GM13977 (cell line): ENCODE results near the gene AS3MT.
"Not testable (repeated sequence)": the region's sequence is repeated elsewhere in the genome, so short reads cannot be mapped to it uniquely, and the experiment has no call there.

Experiments
- DNase-seq: peaks from one replicate; pipeline ENCODE4 v3.0.0; 2012; ENCODE audit warnings: low spot score
- in situ Hi-C: fragments of 300-500 bp; cut with MboI; formaldehyde crosslinking; loops from one replicate; pipeline ENCODE4 v1.12.0; 2022; ENCODE audit warnings: low sequenced_read_pairs, low pct_unique_long_range_greater_than_20kb, mixed read lengths, inconsistent platforms; ENCODE audit not compliant: unreplicated experiment
- TF ChIP-seq, protein P1 (sequence below): IDR thresholded peaks from 2 replicates; pipeline ENCODE4 v1.5.1; 2012; ENCODE audit warnings: mild to moderate bottlenecking, control low read depth; ENCODE audit not compliant: insufficient read depth; ENCODE audit errors: extremely low read depth, missing control alignments

Gene AS3MT, protein sequence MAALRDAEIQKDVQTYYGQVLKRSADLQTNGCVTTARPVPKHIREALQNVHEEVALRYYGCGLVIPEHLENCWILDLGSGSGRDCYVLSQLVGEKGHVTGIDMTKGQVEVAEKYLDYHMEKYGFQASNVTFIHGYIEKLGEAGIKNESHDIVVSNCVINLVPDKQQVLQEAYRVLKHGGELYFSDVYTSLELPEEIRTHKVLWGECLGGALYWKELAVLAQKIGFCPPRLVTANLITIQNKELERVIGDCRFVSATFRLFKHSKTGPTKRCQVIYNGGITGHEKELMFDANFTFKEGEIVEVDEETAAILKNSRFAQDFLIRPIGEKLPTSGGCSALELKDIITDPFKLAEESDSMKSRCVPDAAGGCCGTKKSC

GRCh38 chr10:102869258-102870198 lies at the start of gene AS3MT:
Gene AS3MT, plus strand, starts transcription at chr10:102869470. Its CDS starts 123 bp downstream, at chr10:102869593.
- in situ Hi-C loops = no loop called here
- TF ChIP-seq, protein P1, sequence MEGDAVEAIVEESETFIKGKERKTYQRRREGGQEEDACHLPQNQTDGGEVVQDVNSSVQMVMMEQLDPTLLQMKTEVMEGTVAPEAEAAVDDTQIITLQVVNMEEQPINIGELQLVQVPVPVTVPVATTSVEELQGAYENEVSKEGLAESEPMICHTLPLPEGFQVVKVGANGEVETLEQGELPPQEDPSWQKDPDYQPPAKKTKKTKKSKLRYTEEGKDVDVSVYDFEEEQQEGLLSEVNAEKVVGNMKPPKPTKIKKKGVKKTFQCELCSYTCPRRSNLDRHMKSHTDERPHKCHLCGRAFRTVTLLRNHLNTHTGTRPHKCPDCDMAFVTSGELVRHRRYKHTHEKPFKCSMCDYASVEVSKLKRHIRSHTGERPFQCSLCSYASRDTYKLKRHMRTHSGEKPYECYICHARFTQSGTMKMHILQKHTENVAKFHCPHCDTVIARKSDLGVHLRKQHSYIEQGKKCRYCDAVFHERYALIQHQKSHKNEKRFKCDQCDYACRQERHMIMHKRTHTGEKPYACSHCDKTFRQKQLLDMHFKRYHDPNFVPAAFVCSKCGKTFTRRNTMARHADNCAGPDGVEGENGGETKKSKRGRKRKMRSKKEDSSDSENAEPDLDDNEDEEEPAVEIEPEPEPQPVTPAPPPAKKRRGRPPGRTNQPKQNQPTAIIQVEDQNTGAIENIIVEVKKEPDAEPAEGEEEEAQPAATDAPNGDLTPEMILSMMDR = no peak
- peak; percentile 45 for DNase-seq

DNA sequence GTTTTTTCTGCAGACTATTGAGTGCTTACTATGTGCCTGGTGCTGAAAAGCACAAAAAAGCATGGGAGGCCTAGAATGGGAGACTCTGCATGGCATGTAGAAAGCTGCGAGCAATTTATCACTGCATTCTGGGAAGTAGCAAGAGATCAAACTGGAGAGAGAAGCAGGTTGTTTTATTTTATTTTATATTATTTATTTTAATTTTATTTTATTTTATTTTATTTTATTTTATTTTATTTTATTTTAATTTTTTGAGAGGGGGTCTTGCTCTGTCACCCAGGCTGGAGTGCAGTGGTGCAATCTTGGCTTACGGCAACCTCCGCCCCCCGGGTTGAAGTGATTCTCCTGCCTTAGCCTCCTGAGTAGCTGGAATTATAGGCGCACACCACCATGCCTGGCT lies 49.3 kb upstream of the AS3MT start:
- in situ Hi-C loops, DNase-seq: not testable (repeated sequence)

GRCh38 chr10:102822222-102822621 lies 47.0 kb upstream of the AS3MT start:
- no peak for DNase-seq
- TF ChIP-seq, protein P1 = no peak
- in situ Hi-C loops = no loop called here

- no peak for DNase-seq
- TF ChIP-seq, protein P1 = no peak
- in situ Hi-C loops = loop anchor here (25.0 kb wide), 1 partner anchor 663 kb away; the partner anchor contains the start of genes CALHM3 and NEURL1
Measured at GRCh38 chr10:102824664-102825063, 44.6 kb upstream of the AS3MT start.

DNA sequence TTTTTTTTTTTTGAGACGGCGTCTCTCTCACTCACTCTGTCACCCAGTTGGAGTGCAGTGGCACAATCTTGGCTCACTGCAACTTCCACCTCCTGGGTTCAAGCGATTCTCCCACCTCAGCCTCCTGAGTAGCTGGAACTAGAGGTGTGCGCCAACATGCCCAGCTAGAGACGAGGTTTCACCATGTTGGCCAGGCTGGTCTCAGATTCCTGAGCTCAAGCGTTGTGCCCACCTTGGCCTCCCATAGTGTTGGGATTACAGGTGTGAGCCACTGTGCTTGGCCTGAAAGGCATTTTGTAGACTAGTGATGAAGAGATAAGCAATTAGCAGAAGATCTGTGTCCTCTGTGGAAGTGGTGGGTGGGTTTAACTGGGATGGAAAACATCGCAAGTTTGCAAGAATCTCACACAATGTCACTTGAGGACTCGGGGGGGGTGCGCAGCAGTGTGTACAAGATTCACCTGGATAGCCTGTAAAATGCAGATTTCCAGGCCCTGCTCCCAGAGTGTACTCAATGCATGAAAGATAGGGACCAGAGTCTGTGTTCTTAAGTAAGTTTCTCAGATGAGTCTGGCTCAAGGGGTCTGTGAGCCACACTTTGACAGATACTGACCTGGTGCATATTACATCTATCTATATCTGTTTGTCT lies 43.0 kb upstream of the AS3MT start:
- in situ Hi-C loops = loop anchor here (25.0 kb wide), 1 partner anchor 661 kb away; the partner anchor contains the start of genes CALHM3 and NEURL1
- DNase-seq = no peak
- TF ChIP-seq, protein P1 = no peak

DNA sequence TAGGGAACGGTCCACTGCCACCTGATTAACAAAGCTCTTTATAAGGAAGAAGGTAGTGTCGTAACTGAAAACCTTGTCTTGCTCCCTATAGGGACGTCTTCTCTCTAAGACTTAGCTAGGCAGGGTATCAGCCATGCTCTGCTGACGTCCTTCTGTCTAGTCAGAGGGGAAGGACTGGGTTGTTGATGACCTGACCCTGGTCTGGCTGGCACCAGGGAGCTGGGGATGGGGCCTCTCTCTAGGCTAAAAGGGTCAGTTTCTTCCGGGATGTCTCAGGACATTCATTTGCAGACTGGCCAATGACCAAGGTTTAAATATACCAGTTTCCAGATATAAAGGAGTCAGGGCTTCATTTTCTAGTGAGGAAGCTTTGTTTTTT lies 41.7 kb upstream of the AS3MT start:
- TF ChIP-seq, protein P1 = no peak
- in situ Hi-C loops = loop anchor here (25.0 kb wide), 1 partner anchor 660 kb away; the partner anchor contains the start of genes CALHM3 and NEURL1
- DNase-seq = no peak
